HepG2 (cell line): Measurements from ENCODE around the gene LDB2. TPM values are rescaled to one million over a fixed set of nuclear protein-coding genes. Genes with fewer than 3 reads are reported as not detected.

Experiments
- ATAC-seq: fragments of 200-7000 bp; cut with Tn5 transposase; 3 replicates; pipeline ENCODE4 v1.9.1; 2020; ENCODE audit warnings: mild to moderate bottlenecking, moderate library complexity
- BruUV-seq: library from RNA; stranded (reverse); fragments of 400-500 nt; replicated peaks from 2 replicates; lab custom pipeline; 2021; lab: Mats Ljungman, UMichigan
- CTCF ChIA-PET: fragments of 300-600 bp; formaldehyde crosslinking; extraction: SDS; loops from one replicate; lab custom pipeline; 2021; ENCODE audit warnings: low total read pairs, inconsistent platforms, low intra/inter-chr PET ratio; lab: Yijun Ruan, JAX
- POLR2A ChIA-PET: fragments of 350-600 bp; sonication (Branson Sonifier 250); formaldehyde crosslinking; loops from one replicate; lab custom pipeline; 2020; ENCODE audit warnings: antibody characterized with exemption, inconsistent platforms; lab: Yijun Ruan, JAX
- DNase-seq: peaks from one replicate; pipeline ENCODE4 v3.0.0-alpha.2; 2015; ENCODE audit warnings: low spot score
- FAIRE-seq: peaks from 3 replicates; lab custom pipeline; 2011; peaks lifted over from hg19 to GRCh38; lab: Jason Lieb, UNC
- H2AFZ ChIP-seq: one replicate; pipeline ENCODE4 v1.6.1; 2011; ENCODE audit warnings: low read length, inconsistent platforms
- H3K27ac ChIP-seq: fragments of 300-600 bp; 3 replicates; pipeline ENCODE4 v1.8.0; 2011; ENCODE audit warnings: mixed run types, mild to moderate bottlenecking, mixed read lengths, low read length, inconsistent platforms; ENCODE audit not compliant: insufficient read depth; ENCODE audit errors: extremely low read length
- H3K27me3 ChIP-seq, 2 experiments: fragments of 200-600 bp in 1 of 2; 2 replicates in 1 of 2; 3 replicates in 1 of 2; pipeline versions ENCODE4 v1.6.0 to v1.8.0; 2011; ENCODE audit warnings: low read length in 2 of 2, mild to moderate bottlenecking in 2 of 2, moderate library complexity in 2 of 2, inconsistent platforms in 1 of 2; ENCODE audit not compliant: insufficient read depth in 2 of 2, control insufficient read depth in 1 of 2
- H3K36me3 ChIP-seq, 2 experiments: fragments of 200-600 bp in 1 of 2; replicated peaks in 1 of 2; 2 replicates in 1 of 2; 3 replicates in 1 of 2; pipeline versions ENCODE4 v1.5.1 to v1.8.0; 2011; ENCODE audit warnings: low read length in 2 of 2, inconsistent platforms in 1 of 2; ENCODE audit not compliant: insufficient read depth in 2 of 2, control insufficient read depth in 1 of 2
- H3K4me1 ChIP-seq: 2 replicates; pipeline ENCODE4 v1.5.1; 2012; ENCODE audit warnings: low read length, inconsistent platforms; ENCODE audit not compliant: insufficient read depth
- H3K4me2 ChIP-seq: 2 replicates; pipeline ENCODE4 v1.6.0; 2011; ENCODE audit warnings: low read depth, low read length, inconsistent platforms
- H3K4me3 ChIP-seq, 3 experiments: fragments of 200-600 bp in 1 of 3; sonication (generic), shearing (Covaris generic) in 1 of 3; replicated peaks in 1 of 3; 2 replicates each; pipeline ENCODE4 v1.5.1; 2011 to 2016; ENCODE audit warnings: low read length in 3 of 3, inconsistent platforms in 2 of 3, low read depth in 2 of 3, mild to moderate bottlenecking in 2 of 3, control low read depth in 1 of 3, mixed read lengths in 1 of 3; ENCODE audit not compliant: insufficient read depth in 1 of 3
- H3K79me2 ChIP-seq: one replicate; pipeline ENCODE4 v1.6.1; 2011; ENCODE audit warnings: low read length, inconsistent platforms; ENCODE audit not compliant: insufficient read depth
- H3K9ac ChIP-seq: 2 replicates; pipeline ENCODE4 v1.6.0; 2011; ENCODE audit warnings: mild to moderate bottlenecking, low read depth, low read length, inconsistent platforms; ENCODE audit not compliant: insufficient read depth
- H3K9me3 ChIP-seq: 2 replicates; pipeline ENCODE4 v1.5.1; 2012; ENCODE audit warnings: mild to moderate bottlenecking, low read length
- H4K20me1 ChIP-seq: 2 replicates; pipeline ENCODE4 v1.6.0; 2011; ENCODE audit warnings: inconsistent platforms, mild to moderate bottlenecking, low read length, moderate library complexity; ENCODE audit not compliant: insufficient read depth
- CREB1 ChIP-seq, 2 experiments: fragments of 450-650 bp in 1 of 2; IDR thresholded peaks; 2 replicates each; pipeline ENCODE4 v1.6.1; 2016 to 2017; ENCODE audit warnings: control low read depth in 1 of 2, mild to moderate bottlenecking in 1 of 2, missing compliant biosample characterization in 1 of 2, missing genetic modification characterization in 1 of 2
- CTCF ChIP-seq: sonication (generic); formaldehyde crosslinking; IDR thresholded peaks from 2 replicates; pipeline ENCODE4 v1.5.0; 2020; ENCODE audit warnings: mild to moderate bottlenecking, missing genetic modification reagents, moderate library complexity
- FOSL2 ChIP-seq: sonication (generic); formaldehyde crosslinking; IDR thresholded peaks from 2 replicates; pipeline ENCODE4 v1.4.0; 2020; ENCODE audit warnings: missing genetic modification reagents
- JARID2 ChIP-seq: sonication (generic); formaldehyde crosslinking; IDR thresholded peaks from 2 replicates; pipeline ENCODE4 v1.8.1; 2023; ENCODE audit warnings: missing genetic modification reagents, inconsistent platforms; ENCODE audit not compliant: insufficient replicate concordance
- PLSCR1 ChIP-seq: sonication (generic); formaldehyde crosslinking; IDR thresholded peaks from 2 replicates; pipeline ENCODE4 v1.5.0; 2020; ENCODE audit warnings: missing genetic modification reagents, mild to moderate bottlenecking, borderline replicate concordance
- STAG1 ChIP-seq: sonication (generic); formaldehyde crosslinking; IDR thresholded peaks from 2 replicates; pipeline ENCODE4 v1.4.0; 2020; ENCODE audit warnings: missing genetic modification reagents
- WGBS: methylation state at CpG from one replicate; pipeline ENCODE4 v1.1.6; 2017; ENCODE audit warnings: low lambda C conversion rate; 5-methylcytosine and 5-hydroxymethylcytosine counted together
- in situ Hi-C: cut with HindIII; loops from 2 replicates; pipeline ENCODE4 v1.10.0; 2017; ENCODE audit warnings: low pct_unique_long_range_greater_than_20kb; ENCODE audit not compliant: extremely low pct_ligation_motif_present
- intact Hi-C: fragments of 100-400 bp; cut with micrococcal nuclease; formaldehyde crosslinking; loops from one replicate; pipeline ENCODE4 v1.10.0; 2022; ENCODE audit not compliant: unreplicated experiment
- polyA plus RNA-seq, 8 experiments: library from polyadenylated mRNA; depleted of rRNA in 3 of 8; stranded (reverse) in 7 of 8; unstranded in 1 of 8; fragments of >200 nt; fragmentation: Illumina TruSeq in 4 of 8; extraction: Trizol in 4 of 8; gene quantifications; 2 replicates each; pipeline versions ENCODE4 v1.2.1 to v1.2.3, GENCODE V29; 2011 to 2016; ENCODE audit warnings: low read depth in 4 of 8, missing spikeins in 1 of 8, mixed read lengths in 1 of 8; ENCODE audit not compliant: insufficient read depth in 1 of 8
- total RNA-seq, 5 experiments: library from RNA; depleted of rRNA; stranded (reverse); fragments of >200 nt; fragmentation: Illumina TruSeq; extraction: Trizol; gene quantifications; 2 replicates each; pipeline ENCODE4 v1.2.3, GENCODE V29; 2016; ENCODE audit warnings: low read depth in 1 of 5

The LDB2 gene
- total and polyA plus RNA-seq, 2 of the 13 experiments (the other 11 are each of a cell fraction or from before 2014, with no cell fraction given) = not detected

GRCh38 chr4:16505726-16506125, 392.7 kb downstream of the LDB2 start:
- CTCF ChIA-PET = no interaction called here
- ATAC-seq = peak; percentile 61; the same call in 1 of the 3 replicates

More at GRCh38 chr4:16505726-16506125, 392.7 kb downstream of the LDB2 start:
- Histone ChIP-seq H3K27me3 (no peaks in the 10 kb centered on the region), H3K9me3 (peaks cover 22% of the 10 kb centered on the region), H3K36me3 (no peaks in the 10 kb centered on the region), H3K4me2 (no peak overlapping the region), H4K20me1 (no peaks in the 10 kb centered on the region), H2AFZ (no peak overlapping the region), H3K4me1 (no peaks in the 10 kb centered on the region), H3K79me2 (no peaks in the 10 kb centered on the region), H3K4me3 (no peak overlapping the region), H3K9ac (no peak overlapping the region)
- DNase-seq = no peak
- no TSS peak for BruUV-seq
- intact Hi-C loops (no loop called here), in situ Hi-C loops (no loop called here)
- WGBS = 0% methylated on average over 4 of the region's 7 CpGs
- POLR2A ChIA-PET = no interaction called here
- TF ChIP-seq CREB1 (IDR thresholded peaks at IDR 0.05) = no peak
- no peak for TF ChIP-seq CREB1 (CRISPR knock-in tag; IDR thresholded peaks at IDR 0.05)
- no peak for TF ChIP-seq FOSL2 (CRISPR knock-in tag)
- 0 out of 2 replicates have a peak, but pooled peaks have one; percentile 12 for TF ChIP-seq STAG1 (CRISPR knock-in tag)
- TF ChIP-seq PLSCR1 (CRISPR knock-in tag) = no peak
- no peak for TF ChIP-seq JARID2 (CRISPR knock-in tag)
- peak; percentile 31; the same call in 1 of the 2 replicates for TF ChIP-seq CTCF (CRISPR knock-in tag)
- TF ChIP-seq, all 625 proteins: peak for 2
- FAIRE-seq = no peak
- H3K27ac ChIP-seq = no peak overlapping the region
